ENCODE measurements around the gene PSORS1C2.

The PSORS1C2 gene

DNA sequence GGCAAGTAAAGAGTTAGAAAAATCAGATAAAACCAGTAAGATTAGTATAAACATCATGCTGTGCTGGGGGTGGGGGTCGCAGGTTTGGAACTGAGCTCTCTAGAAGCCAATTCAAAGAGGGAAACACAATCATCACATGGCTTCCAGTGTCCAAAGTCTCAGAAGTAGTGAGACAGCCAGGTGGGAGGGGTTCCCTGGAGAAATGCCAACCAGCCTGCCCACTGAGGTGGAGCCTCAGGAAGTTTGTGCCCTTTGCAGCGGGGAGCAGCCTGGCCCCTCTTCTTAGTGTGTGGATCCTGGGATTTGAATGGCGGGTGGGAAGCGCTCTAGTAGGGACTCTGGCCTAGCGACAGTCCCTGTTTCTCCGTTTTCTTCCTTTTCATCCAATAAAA, 47.9 kb downstream of the PSORS1C2 start:
- no peak overlapping the region for H3K4me3 ChIP-seq (ENCODE audit: extremely low read depth, insufficient read depth, low read length, poor library complexity, severe bottlenecking)
- H3K4me1 ChIP-seq (ENCODE audit: control insufficient read depth, insufficient read depth, low read length, poor library complexity, severe bottlenecking): peaks cover 26% of the 10 kb centered on the region
- 85 to 91% methylated on average over 3 to 5 of the region's 6 CpGs for WGBS, 2 experiments (ENCODE audit: insufficient coverage in 2 of 2)
- H3K9me3 ChIP-seq (ENCODE audit: control insufficient read depth, low read length): no peaks in the 10 kb centered on the region
- H3K36me3 ChIP-seq (ENCODE audit: control insufficient read depth, insufficient read depth, low read length): no peaks in the 10 kb centered on the region
- no peak overlapping the region for H3K27ac ChIP-seq (ENCODE audit: low read depth, low read length, severe bottlenecking)

DNA sequence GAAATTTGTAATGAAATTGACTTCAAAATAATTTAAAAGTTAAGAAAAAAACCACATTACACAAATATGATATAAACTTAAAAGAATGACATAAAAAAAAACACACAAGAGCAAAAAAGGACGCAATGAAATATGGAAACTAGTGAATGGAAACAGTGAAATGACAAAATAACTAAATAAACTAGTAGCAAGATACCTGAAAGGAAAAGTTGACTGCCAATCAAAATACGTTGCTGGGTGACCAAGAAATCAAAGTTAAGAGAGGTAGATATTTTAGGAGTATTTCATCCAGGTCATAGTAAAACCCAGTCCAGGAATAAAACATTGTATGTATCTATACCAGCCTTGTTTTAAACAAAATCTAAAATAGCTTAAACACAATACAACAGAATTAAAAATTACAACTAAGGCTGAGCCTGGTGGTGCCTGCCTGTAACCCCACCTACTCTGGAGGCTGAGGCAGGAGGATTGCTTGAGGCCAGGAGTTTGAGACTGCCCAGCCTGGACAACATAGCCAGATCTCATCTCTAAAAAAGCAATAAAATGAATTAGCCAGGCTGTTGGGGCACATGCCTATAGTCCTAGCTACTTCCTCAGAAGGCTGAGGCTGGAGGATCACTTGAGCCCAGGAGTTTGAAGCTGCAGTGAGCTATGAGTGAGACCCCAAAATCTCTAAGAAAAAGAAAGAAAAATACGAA, 48.4 kb downstream of the PSORS1C2 start:
- Histone ChIP-seq H3K27ac (ENCODE audit: low read depth, low read length, severe bottlenecking) (no peak overlapping the region), H3K4me3 (ENCODE audit: extremely low read depth, insufficient read depth, low read length, poor library complexity, severe bottlenecking) (no peak overlapping the region), H3K9me3 (ENCODE audit: control insufficient read depth, low read length) (no peaks in the 10 kb centered on the region), H3K36me3 (ENCODE audit: control insufficient read depth, insufficient read depth, low read length) (no peaks in the 10 kb centered on the region), H3K4me1 (ENCODE audit: control insufficient read depth, insufficient read depth, low read length, poor library complexity, severe bottlenecking) (peaks cover 29% of the 10 kb centered on the region)
- 100% methylated on average over 1 of the region's 3 CpGs for WGBS, 2 experiments (ENCODE audit: insufficient coverage in 2 of 2)
